ENCODE measurements around the gene CRYBA2. TPM values are rescaled to one million over a fixed set of nuclear protein-coding genes. Genes with fewer than 3 reads are reported as not detected.

CRYBA2 gene
- total RNA-seq, 2 donors from 2014 or later = 2.6 to 3.5 TPM

DNA sequence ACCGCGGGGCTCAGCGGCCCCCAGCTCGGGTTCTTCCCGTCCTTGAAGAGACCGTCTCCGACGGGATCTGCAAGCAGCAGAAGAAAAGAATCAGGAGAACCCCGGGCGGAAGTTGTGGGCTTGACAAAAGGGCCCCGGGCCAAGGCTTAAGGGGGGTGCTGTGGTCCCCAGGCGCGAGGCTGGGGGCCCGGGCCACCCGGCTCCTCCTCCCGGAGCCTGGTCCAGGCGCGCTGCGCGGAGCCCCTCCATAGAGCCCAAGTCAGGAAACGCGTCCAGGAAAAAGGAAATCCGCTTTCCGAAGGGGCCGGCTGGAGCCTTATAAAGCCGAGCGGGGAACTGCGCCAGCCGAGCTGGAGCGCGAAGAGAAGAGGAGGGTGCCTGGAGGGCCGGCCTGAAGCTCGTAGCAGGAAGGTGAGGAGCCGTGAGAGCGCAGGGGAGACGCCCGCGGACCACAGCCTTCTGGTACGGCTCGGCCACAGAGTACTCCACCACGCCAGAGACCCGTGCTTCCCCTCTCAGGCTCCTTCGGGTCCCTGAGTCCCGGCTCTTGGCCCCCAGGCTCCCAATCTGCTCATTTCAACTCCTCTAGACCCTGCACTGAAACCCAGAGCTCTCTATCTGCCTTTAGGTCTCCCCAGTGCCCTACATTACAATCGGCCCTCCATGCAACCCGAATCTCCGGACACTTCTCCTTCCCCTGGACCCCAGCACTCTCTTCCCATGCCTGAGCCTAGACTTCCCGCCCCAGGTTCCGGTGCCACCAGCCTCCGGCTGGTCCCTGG, 8.8 kb downstream of the CRYBA2 start:
- no peak for TF ChIP-seq CTCF (conservative IDR thresholded peaks at IDR 0.05)
- H3K9me3 Mint-ChIP-seq = no peaks in the 10 kb centered on the region
- H3K36me3 Mint-ChIP-seq (ENCODE audit: low read depth) = no peaks in the 10 kb centered on the region
- H3K4me3 ChIP-seq (ENCODE audit: low read length) = peak overlapping the region; percentile 65
- WGBS, 2 experiments (ENCODE audit: insufficient coverage in 1 of 2, insufficient read length in 1 of 2) = 2% methylated on average over 38 to 50 of the region's 50 CpGs
- H3K4me3 Mint-ChIP-seq = peak overlapping the region; percentile 50
- no peak overlapping the region for H3K9ac ChIP-seq (ENCODE audit: extremely low read depth, low read length, poor library complexity, severe bottlenecking)
- H3K36me3 ChIP-seq (ENCODE audit: control insufficient read depth, insufficient read depth, low read length) = no peaks in the 10 kb centered on the region
- H3K27me3 Mint-ChIP-seq (ENCODE audit: insufficient read depth) = peaks cover 96% of the 10 kb centered on the region
- H3K9me3 ChIP-seq (ENCODE audit: control insufficient read depth, low read length) = no peaks in the 10 kb centered on the region
- H3K27ac Mint-ChIP-seq = no peak overlapping the region
- peaks cover 6% of the 10 kb centered on the region for H3K4me1 ChIP-seq (ENCODE audit: control insufficient read depth, insufficient read depth, low read length)
- peak; percentile 81 for DNase-seq
- no peak overlapping the region for H3K27ac ChIP-seq (ENCODE audit: low read depth, low read length)
- peaks cover 9% of the 10 kb centered on the region for H3K4me1 Mint-ChIP-seq
- H3K27me3 ChIP-seq (ENCODE audit: control insufficient read depth, insufficient read depth, low read length, poor library complexity, severe bottlenecking) = peaks cover 99% of the 10 kb centered on the region

DNA sequence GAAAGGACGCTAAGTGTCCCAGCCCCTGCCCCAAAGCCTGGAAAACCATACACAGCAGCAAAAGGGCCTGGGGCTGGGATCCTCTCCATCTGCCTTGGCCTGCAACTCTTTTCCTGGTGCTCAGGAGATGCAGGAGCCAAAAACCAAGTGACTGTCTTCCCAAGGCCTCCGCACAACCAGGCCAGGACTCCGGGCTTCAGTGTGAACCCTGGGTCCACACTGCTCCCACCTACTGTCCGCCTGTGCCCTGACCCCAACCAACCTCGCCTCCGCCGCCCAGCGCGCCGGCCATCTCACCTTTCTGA, 9.3 kb downstream of the CRYBA2 start:
- no peak overlapping the region for H3K27ac ChIP-seq (ENCODE audit: low read depth, low read length)
- H3K4me1 ChIP-seq (ENCODE audit: control insufficient read depth, insufficient read depth, low read length) = peaks cover 6% of the 10 kb centered on the region
- Mint-ChIP-seq H3K27me3 (ENCODE audit: insufficient read depth) (peaks cover 96% of the 10 kb centered on the region), H3K4me3 (no peak overlapping the region), H3K9me3 (no peaks in the 10 kb centered on the region), H3K27ac (no peak overlapping the region), H3K36me3 (ENCODE audit: low read depth) (no peaks in the 10 kb centered on the region), H3K4me1 (peaks cover 9% of the 10 kb centered on the region)
- TF ChIP-seq CTCF (conservative IDR thresholded peaks at IDR 0.05) = no peak
- peaks cover 98% of the 10 kb centered on the region for H3K27me3 ChIP-seq (ENCODE audit: control insufficient read depth, insufficient read depth, low read length, poor library complexity, severe bottlenecking)
- H3K36me3 ChIP-seq (ENCODE audit: control insufficient read depth, insufficient read depth, low read length) = no peaks in the 10 kb centered on the region
- DNase-seq = peak; percentile 74
- no peak overlapping the region for H3K9ac ChIP-seq (ENCODE audit: extremely low read depth, low read length, poor library complexity, severe bottlenecking)
- H3K9me3 ChIP-seq (ENCODE audit: control insufficient read depth, low read length) = no peaks in the 10 kb centered on the region
- 8 to 10% methylated on average over 5 to 10 of the region's 10 CpGs for WGBS, 2 experiments (ENCODE audit: insufficient coverage in 1 of 2, insufficient read length in 1 of 2)
- no peak overlapping the region for H3K4me3 ChIP-seq (ENCODE audit: low read length)

DNA sequence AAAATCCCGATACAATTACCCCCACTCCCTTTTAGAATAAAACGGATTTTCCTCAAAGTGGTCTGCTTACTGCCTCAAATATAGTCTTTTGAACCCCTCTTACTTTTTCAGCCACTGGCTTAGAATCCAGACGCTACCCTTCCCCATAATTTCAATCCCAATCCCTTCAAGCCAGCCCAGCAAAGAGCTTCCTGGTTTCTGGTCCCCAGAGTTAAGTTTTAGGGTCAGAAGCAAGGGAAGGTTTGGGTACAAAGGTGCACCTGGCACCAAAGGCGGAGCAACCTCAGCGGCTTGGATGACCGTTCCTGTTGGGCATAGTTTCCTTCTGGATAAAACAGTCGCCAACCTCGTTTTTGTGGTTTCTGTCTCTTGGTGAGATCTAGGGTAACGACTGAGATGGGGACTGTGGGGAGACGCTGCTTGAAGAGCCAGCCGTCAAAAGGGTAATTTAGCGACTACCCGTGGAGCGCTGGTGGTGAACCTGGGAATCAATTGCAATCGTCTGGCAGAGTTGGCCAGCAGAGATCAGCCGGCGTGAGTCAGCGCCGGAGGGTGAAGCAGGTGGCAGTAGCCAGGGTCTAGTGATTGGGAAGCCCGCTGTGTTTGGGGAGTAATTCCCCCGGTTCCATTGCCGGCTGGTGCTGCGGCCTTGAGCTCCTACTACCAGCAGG, 9.8 kb downstream of the CRYBA2 start:
- Histone ChIP-seq H3K9me3 (ENCODE audit: control insufficient read depth, low read length) (no peaks in the 10 kb centered on the region), H3K9ac (ENCODE audit: extremely low read depth, low read length, poor library complexity, severe bottlenecking) (no peak overlapping the region), H3K27ac (ENCODE audit: low read depth, low read length) (no peak overlapping the region), H3K27me3 (ENCODE audit: control insufficient read depth, insufficient read depth, low read length, poor library complexity, severe bottlenecking) (peaks cover 98% of the 10 kb centered on the region), H3K36me3 (ENCODE audit: control insufficient read depth, insufficient read depth, low read length) (no peaks in the 10 kb centered on the region), H3K4me3 (ENCODE audit: low read length) (no peak overlapping the region), H3K4me1 (ENCODE audit: control insufficient read depth, insufficient read depth, low read length) (peaks cover 6% of the 10 kb centered on the region)
- Mint-ChIP-seq H3K4me1 (peaks cover 9% of the 10 kb centered on the region), H3K27ac (no peak overlapping the region), H3K4me3 (no peak overlapping the region), H3K9me3 (no peaks in the 10 kb centered on the region), H3K27me3 (ENCODE audit: insufficient read depth) (peaks cover 96% of the 10 kb centered on the region), H3K36me3 (ENCODE audit: low read depth) (no peaks in the 10 kb centered on the region)
- WGBS, 2 experiments (ENCODE audit: insufficient coverage in 1 of 2, insufficient read length in 1 of 2) = 11 to 13% methylated on average over 13 to 23 of the region's 23 CpGs
- DNase-seq = no peak
- TF ChIP-seq CTCF (conservative IDR thresholded peaks at IDR 0.05) = no peak

Measured in endodermal cell (in vitro differentiated cells).